ENCODE results near the gene PPP1R3G. TPM values are rescaled to one million over a fixed set of nuclear protein-coding genes. Genes with fewer than 3 reads are reported as not detected.
"Not testable (repeated sequence)": the region's sequence is repeated elsewhere in the genome, so short reads cannot be mapped to it uniquely, and the experiment has no call there.

The PPP1R3G gene
- polyA plus RNA-seq, 3 donors: 0.08 to 0.55 (median 0.22) TPM

DNA sequence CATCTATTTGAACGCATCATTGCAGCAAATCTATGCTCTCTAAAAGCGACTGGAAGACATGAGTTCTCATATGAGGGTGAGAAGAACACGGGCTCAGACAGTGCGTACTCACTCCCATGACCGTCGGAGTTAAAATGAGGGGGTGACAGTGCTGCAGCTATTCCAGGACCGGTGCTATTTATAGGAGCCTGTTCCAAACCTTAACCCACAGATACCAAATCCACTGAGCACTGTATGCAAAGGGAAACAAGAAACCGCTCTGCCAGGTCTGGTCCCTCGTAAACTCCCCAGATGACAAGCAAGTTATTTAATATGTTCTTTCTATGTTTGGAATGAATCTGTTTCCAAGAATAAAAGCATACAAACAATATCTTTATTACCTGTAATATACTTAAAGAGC is 22.9 kb downstream of the PPP1R3G start:
- 81 to 84% (median 83%) methylated on average over 9 of the region's 9 CpGs for WGBS, 3 donors
- H3K27ac ChIP-seq (ENCODE audit: low read depth, low read length): no peak overlapping the region

DNA sequence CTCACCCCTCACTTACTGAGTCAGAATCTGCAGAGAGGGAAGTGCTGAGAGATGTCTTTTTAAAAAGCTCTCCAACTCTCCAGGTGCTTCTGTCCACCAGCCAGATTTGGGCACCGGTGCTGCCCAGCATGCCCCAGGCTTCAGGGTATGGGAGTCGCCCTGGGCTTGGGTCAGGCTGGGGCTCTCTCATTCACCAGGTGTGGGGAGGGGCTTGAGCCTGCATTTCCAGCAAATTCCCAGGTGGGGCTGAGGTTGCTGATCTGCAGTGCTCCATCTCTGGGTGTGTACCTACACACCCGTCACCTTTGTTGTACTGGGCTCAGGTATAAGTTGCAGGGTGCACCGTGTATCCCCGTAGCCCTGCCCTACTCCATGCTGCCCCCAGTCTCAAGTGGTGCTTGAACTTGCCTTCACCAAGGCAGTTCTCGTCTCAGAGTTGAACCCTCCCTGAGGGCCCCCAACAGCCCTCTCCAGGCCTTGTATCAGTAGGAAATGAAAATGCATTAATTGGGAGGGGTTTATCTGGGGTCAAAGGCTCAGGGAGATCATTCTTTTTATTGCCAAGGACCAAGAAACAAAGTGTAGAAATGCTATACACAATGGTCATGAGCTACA is 23.5 kb downstream of the PPP1R3G start:
- WGBS, 3 donors: 91 to 97% (median 94%) methylated on average over 6 of the region's 6 CpGs
- H3K27ac ChIP-seq (ENCODE audit: low read depth, low read length): no peak overlapping the region

DNA sequence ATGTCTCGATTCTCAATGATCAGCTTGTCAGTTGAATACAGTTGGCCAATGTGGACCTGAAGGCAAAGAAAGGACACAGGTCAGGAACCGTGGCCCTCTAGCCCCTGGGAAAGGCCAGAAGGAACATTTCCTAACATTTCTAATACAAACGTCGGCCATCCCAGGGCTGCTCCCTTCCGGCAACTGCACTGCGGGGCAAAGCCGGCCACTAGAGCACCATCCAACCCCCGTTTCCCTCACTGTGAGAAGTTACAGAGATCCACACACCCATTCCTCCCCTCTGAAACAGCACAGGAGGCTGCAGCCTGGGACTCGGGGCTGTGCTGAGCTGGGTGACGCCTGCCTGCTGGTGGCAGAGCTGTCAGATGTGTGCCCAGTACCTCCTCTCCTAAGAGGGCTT is 24.3 kb downstream of the PPP1R3G start:
- no peak overlapping the region for H3K27ac ChIP-seq (ENCODE audit: low read depth, low read length)
- 89 to 93% (median 90%) methylated on average over 10 of the region's 10 CpGs for WGBS, 3 donors

DNA sequence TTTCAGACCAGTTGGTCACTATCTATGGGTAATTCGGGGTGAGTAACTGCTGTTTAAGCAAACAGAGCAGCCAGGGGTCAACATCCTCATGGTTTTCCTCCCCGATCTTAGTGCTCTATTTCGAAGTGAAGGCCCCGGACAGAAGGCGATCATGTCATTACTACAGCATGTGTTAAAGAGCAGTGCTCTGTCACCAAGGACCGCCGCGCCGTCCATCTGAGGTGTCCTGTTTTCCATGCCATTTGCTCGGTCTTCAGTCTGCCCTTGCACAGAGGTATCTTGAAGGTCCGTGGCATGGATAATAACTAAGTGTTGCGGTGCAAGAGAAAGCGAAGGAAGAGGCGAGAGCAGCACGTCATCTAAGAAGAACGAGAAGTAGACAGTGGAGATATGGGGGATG is 25.1 kb downstream of the PPP1R3G start:
- WGBS, 3 donors: 90 to 93% (median 91%) methylated on average over 16 of the region's 16 CpGs
- no peak overlapping the region for H3K27ac ChIP-seq (ENCODE audit: low read depth, low read length)

DNA sequence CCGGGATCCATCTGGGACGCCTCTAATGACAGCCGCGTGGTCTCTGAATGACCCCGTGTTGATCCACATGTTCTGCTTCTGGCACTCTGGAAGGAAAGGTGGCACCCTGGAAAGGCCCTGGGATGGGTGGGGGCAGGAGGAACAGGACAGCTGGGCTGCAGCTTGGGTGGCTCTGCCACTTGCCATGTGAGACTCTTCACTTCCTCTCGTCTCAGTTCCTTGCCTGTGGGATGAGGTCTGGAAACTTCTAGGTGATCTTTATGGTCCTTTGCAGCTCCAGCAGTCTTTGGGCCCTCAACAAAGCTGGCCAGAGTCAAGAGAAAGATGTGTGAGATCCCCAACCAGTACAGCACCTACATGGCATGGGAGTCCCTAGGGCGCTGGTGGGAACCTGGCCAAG is 26.5 kb downstream of the PPP1R3G start:
- 91 to 93% (median 92%) methylated on average over 7 of the region's 7 CpGs for WGBS, 3 donors
- H3K27ac ChIP-seq (ENCODE audit: low read depth, low read length): no peak overlapping the region

DNA sequence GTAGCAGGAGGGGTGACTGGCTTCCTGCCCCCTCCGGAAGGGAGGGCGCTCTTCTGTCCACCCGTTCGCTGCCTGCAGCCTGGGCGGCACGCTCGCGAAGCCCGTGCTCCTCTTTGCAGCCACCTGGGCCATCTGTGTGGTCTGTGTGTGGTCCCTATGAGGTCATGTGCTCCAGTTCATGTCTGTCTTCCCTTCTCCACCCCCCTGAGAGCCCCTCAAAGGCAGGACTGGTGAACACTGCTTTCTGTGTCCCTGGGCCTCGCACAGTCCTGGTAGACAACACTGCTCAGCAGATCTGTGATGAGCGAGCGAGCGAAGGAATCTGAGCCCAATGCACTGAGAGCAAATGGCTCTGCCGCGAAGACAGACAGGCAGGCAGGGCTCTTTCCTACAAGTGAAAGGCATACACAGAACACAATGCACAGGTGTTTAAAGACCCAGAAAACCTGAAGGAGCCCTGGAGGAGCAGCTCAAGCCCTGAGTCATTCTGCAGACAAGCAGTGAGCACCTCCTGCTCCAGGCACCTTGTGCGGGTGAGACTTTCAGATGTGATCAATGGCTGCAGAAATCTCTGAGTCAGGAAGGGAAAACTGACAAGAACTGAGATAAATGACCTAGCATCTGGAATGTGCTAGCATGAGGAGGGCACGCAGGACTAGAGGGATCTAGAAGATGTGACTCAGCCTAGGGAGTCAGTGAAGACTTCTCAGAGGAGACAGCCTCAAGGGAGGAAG is 27.1 kb downstream of the PPP1R3G start:
- 79 to 89% (median 86%) methylated on average over 16 to 17 of the region's 17 CpGs for WGBS, 3 donors
- H3K27ac ChIP-seq (ENCODE audit: low read depth, low read length): no peak overlapping the region

DNA sequence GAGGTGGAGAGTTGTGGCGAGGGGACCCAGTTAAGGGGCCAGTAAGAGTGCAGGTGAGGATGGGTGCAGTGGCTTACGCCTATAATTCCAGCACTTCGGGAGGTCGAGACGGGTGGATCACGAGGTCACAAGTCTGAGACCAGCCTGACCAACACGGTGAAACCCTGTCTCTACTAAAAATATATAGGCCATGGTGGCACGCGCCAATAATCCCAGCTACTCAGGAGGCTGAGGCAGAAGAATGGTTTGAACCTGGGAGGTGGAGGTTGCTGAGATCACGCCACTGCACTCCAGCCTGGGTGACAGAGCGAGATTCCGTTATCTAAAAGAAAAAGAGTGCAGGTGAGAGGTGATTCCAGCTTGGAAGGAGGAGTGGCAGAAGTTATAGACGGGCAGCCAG is 28.0 kb downstream of the PPP1R3G start:
- no peak overlapping the region for H3K27ac ChIP-seq (ENCODE audit: low read depth, low read length)
- WGBS, 3 donors: 94 to 98% (median 96%) methylated on average over 13 of the region's 13 CpGs

DNA sequence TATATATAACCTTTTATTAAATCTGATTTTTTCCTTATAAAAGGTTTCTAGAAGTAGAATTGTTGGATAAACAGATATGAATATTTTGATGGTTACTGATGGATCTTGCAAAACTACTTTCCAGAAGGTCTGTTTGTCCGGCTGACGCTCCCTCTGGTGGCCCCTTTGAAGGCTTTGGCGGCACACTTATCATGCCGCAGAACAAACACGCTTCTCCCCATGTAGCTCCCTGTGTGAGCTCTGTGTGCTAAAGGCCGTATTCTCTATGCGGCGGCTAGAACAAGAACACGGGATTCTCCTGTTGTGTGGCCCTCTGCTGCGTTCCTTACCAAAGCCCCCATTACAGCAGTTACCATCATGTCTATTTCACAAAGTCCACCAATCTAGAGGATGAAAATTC is 30.0 kb downstream of the PPP1R3G start:
- no peak overlapping the region for H3K27ac ChIP-seq (ENCODE audit: low read depth, low read length)
- WGBS, 3 donors: 70 to 93% (median 82%) methylated on average over 10 of the region's 10 CpGs

DNA sequence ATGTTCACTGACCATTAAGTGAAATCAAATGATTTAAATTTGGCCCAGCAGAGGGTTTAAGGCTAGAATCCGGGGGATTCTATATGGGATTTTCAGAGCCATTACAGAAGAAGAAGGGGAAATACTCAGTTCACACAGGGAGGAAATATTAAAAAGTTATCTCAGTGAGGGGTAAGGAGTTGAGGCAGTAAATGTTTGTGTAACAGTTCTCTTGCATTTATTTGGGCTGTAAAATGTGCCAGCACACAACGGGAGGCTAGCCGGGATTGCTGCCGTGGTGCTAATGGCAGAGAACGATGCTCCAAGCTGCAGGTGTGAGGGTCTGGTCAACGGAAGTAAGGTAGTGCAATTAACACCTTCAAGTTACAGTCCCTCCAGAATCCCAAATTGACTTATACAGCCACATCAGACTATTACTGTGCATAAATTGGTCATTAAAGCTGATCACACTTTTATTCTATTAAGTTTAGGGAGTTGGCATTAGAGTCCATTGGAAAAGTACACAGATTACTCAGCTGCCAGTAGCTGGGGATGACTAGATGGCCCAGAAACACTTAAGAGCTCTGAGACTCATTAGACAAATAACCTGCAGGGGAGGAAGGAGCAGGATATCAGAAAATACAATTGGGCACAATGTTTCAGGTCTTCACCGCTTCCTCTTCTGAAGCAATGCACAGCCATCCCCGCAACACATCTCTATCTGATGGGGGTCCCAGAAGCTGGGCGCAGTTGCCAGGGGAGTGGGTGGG is 31.3 kb downstream of the PPP1R3G start:
- H3K27ac ChIP-seq (ENCODE audit: low read depth, low read length): no peak overlapping the region
- 89 to 94% (median 90%) methylated on average over 9 of the region's 9 CpGs for WGBS, 3 donors

DNA sequence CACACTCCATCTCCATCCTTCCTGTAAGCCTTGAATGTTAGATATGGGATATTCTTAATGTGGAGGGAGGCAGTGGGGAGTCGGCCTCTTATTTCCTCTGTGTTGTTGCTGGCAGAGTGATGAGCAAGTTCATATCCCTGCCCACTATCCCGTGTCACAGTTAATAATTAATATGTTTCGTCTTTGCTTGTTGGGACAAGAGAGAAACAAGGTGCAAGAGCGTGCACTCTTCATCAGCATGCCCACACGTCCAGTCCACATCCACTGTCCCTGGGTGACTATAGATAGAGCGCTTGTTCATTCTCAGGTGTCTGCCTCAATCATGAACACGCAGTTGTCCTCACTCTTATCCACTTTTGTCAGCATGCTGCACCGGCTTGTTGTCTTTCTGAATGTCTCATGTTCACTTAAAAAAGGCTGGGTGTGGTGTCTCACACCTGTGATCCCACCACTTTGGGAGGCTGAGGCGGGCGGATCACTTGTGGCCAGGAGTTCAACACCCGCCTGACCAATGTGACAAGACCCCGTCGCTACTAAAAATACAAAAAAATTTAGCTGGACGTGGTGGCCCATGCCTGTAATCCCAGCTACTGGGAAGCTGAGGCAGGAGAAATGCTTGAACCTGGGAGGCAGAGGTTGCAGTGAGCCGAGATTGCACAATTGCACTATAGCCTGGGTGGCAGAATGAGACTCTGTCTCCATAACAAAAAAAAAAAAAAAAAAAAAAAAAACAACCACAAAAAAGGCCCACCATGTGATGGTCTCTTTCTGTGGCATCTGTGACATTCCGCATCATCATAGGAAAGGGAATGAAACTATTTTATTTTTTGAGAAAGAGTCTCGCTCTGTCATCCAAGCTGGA is 34.2 kb downstream of the PPP1R3G start:
- 90 to 93% (median 93%) methylated on average over 17 of the region's 17 CpGs for WGBS, 3 donors
- H3K27ac ChIP-seq (ENCODE audit: low read depth, low read length): no peak overlapping the region

DNA sequence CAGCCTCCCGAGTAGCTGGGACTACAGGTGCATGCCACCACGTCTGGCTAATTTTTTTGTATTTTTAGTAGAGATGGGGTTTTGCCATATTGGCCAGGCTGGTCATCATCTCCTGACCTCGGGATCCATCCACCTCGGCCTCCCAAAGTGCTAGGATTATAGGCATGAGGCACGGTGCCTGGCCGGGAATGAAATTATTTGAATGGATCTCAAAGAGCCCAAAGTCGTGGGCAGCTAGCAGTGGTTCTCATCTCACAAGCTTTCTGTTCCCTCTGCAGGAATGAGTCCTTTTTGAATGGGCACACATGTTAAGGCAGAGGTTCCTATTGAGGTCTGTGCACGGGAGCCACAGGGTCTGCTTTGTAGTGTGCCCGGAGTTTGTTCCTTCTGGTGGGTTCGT is 34.9 kb downstream of the PPP1R3G start:
- no peak overlapping the region for H3K27ac ChIP-seq (ENCODE audit: low read depth, low read length)
- 88 to 94% (median 92%) methylated on average over 10 of the region's 10 CpGs for WGBS, 3 donors

DNA sequence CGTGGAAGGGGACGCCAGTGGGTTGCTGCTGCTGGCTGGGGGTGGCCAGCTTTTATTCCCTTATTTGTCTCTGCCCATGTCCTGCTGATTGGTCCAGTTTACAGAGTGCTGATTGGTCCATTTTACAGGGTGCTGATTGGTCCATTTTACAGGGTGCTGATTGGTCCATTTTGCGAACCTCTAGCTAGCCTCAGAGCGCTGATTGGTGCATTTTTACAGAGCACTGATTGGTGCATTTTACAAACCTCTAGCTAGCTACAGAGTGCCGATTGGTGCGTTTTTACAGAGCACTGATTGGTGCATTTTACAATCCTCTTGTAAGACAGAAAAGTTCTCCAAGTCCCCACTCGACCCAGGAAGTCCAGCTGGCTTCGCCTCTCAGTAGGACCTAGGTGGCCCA is 35.4 kb downstream of the PPP1R3G start:
- not testable (repeated sequence) for H3K27ac ChIP-seq (ENCODE audit: low read depth, low read length)
- WGBS, 3 donors: 94 to 97% (median 96%) methylated on average over 8 of the region's 8 CpGs

DNA sequence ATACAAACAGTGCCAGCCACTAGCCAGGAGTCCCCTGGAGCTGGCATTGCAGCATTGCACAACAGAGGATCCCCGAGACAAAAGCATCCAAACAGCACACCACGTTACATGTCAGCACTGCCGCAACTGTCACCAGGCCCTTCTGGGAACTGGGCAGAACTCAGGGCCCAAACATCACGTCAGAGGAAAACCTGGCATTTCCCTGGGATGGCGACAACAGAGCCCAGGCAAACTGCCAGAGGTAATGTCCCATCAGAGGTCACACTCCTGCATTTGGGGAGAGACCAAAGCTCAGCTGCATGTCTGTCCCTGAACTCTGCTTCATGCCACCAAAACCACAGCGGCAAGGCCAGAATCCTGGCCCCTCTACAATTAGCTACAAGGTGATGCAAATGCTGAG is 36.3 kb downstream of the PPP1R3G start:
- WGBS, 3 donors: 48 to 83% (median 68%) methylated on average over 6 of the region's 6 CpGs
- no peak overlapping the region for H3K27ac ChIP-seq (ENCODE audit: low read depth, low read length)

DNA sequence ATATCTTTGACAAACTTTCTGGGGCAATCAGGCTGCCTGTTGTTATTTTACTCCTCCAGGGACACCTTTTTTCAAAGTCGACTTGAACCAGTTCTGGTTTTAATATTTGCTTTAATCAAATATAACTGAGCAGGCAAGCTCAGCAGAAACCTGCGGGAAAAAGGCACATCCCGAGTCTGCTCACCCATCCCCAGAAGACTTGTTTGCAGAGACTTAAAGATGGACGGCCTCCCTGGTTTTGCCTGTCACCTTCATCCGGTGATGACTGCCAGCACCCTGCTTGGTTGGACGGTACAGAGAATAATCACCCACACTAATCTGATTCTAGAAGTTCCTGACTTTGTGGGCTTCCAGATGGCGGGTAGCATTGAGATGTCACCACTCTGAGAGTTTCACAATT is 36.8 kb downstream of the PPP1R3G start:
- H3K27ac ChIP-seq (ENCODE audit: low read depth, low read length): no peak overlapping the region
- WGBS, 3 donors: 71 to 85% (median 71%) methylated on average over 7 of the region's 7 CpGs

DNA sequence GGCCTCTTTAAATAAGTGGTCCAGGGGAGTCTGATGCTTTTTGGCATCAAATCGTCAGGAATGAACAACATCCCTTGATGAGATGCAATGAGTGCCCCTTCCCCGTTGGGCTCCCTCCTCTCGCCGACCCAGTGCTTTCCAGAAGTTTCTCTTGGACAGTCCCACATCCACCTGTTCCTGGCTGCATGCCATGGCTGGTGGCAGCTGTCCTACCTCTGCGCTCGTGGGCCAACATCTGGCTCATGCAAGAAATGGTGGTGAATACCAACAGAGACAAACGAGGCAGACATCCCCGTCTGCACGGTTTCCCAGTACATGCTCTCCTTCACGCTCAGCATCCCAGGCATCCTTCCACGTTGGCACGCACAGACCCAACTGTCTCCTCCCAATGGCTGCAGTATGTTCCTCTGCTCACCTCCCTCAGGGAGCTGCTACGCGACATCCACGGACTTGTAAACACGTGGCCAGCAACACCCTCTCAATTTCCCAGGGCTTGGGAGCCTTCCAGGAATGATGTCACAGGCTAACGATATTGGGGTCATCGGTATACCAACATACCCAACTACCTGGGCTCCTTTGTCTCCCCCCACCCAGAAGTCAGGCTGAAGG is 37.5 kb downstream of the PPP1R3G start:
- no peak overlapping the region for H3K27ac ChIP-seq (ENCODE audit: low read depth, low read length)
- whole genome bisulfite sequencing, 3 donors: 78 to 90% (median 83%) methylated on average over 18 of the region's 18 CpGs

DNA sequence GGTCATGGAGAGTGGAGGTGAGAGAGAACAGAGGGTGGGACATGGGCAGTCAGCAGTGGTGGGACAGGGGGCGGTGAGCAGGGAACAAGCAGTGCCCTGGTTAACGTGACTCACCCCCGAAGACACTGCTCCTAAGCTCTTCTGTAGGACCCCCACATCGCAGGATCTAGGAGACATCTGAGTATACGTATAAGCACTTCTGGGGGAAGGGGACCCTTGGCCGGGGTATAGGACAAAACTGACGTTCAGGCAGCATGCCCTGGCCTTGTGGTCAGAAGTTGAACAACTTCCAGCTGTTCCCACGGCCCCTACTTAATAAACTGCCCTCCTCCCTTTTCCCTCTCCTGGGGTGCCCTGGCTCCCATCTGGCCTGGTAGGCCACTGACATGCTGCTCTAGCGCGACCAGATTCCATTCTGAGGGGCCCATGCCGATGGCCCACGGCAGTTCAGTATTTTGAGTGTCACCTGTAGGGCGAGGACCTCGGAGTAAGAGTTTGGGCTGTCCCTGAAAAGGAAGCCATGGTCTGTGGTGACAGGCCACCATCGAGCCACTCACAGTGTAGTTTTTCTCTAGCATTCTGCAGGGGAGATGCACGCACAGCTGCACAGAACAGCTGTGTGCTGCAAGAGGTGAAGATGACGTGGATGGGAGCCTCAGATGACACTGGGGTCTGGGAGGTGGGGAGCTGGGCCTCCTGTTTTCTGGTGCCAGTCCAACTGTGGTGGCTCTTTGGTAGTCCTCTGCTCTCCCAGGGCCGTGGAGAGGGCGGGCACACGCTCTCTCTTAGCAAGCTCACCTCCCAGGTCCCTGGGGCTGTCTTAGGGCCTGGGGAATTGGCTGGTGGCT is 38.4 kb downstream of the PPP1R3G start:
- H3K27ac ChIP-seq (ENCODE audit: low read depth, low read length): no peak overlapping the region
- WGBS, 3 donors: 87 to 93% (median 88%) methylated on average over 20 of the region's 20 CpGs

DNA sequence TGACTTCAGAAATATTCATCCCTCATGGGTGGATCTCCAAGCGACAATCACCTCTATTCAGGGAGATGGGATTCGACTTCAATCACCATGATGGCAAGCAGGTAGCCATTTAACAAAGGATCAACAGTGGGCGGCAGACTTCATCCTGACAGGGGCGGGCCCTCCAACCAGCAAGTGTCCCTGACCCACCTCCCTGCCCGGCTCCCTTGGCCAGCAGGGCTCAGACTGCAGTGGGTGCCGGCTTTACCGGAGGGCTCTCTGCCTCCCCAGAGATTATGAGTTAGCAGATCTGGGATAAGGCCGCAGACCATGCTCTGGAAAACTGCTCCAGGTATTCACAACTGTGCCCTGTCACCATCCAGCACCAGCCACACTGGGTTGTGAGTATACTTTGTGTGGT is 39.4 kb downstream of the PPP1R3G start:
- 93 to 98% (median 97%) methylated on average over 8 of the region's 8 CpGs for WGBS, 3 donors
- H3K27ac ChIP-seq (ENCODE audit: low read depth, low read length): no peak overlapping the region

Measured in adipose tissue (tissue), 3 donors.